ENCODE results near the gene TSC2. TPM values are rescaled to one million over a fixed set of nuclear protein-coding genes. Genes with fewer than 3 reads are reported as not detected.

Gene TSC2
- total RNA-seq, 2 donors from 2014 or later = 73.9 to 152 TPM

- Histone ChIP-seq H3K27me3 (no peaks in the 10 kb centered on the region), H3K4me1 (peaks cover 31% of the 10 kb centered on the region), H3K36me3 (replicated peaks in 1 of 2; ENCODE audit: insufficient read depth in 1 of 2, low read depth in 2 of 2) (peaks cover 4 to 10% of the 10 kb centered on the region in 2 donors), H3K9me3 (no peaks in the 10 kb centered on the region), H3K4me3 (no peak overlapping the region), H3K27ac (peak overlapping the region; percentile 48 to 90 (median 84))
- peak in 2 of 4 donors; percentile 43 to 57 for DNase-seq
- WGBS, 2 donors = 0 to 60% methylated on average over 1 to 10 of the region's 14 CpGs
- no peak for TF ChIP-seq POLR2A (IDR thresholded peaks at IDR 0.05)
- no peak for TF ChIP-seq CTCF (IDR thresholded peaks at IDR 0.05)
- intact Hi-C loops (cut with DNase I) = no loop called here
- peak; percentile 8 for ATAC-seq
Measured at GRCh38 chr16:2090481-2090776, 42.6 kb downstream of the TSC2 start.

GRCh38 chr16:2090777-2091546, 43.2 kb downstream of the TSC2 start:
- H3K9me3 ChIP-seq = no peaks in the 10 kb centered on the region
- H3K27me3 ChIP-seq = no peaks in the 10 kb centered on the region
- ATAC-seq (peak; percentile 88), DNase-seq (peak; percentile 93 to 95 (median 94))
- peak overlapping the region; percentile 48 to 90 (median 84) for H3K27ac ChIP-seq
- peaks cover 31% of the 10 kb centered on the region for H3K4me1 ChIP-seq
- H3K36me3 ChIP-seq (replicated peaks in 1 of 2; ENCODE audit: insufficient read depth in 1 of 2, low read depth in 2 of 2) = peaks cover 4 to 10% of the 10 kb centered on the region in 2 donors
- intact Hi-C loops (cut with DNase I) = no loop called here
- WGBS, 2 donors = 22 to 38% methylated on average over 36 to 75 of the region's 101 CpGs
- H3K4me3 ChIP-seq = no peak overlapping the region
- TF ChIP-seq POLR2A (IDR thresholded peaks at IDR 0.05) (peak in 1 of 3 donors; percentile 29), CTCF (IDR thresholded peaks at IDR 0.05) (peak in 6 of 7 experiments; percentile 21 to 70 (median 49))

- ATAC-seq = no peak
- Histone ChIP-seq H3K4me1 (peaks cover 31% of the 10 kb centered on the region), H3K9me3 (no peaks in the 10 kb centered on the region), H3K27me3 (no peaks in the 10 kb centered on the region), H3K27ac (peak overlapping the region in 3 of 4 donors; percentile 47 to 84 (median 78)), H3K36me3 (replicated peaks in 1 of 2; ENCODE audit: insufficient read depth in 1 of 2, low read depth in 2 of 2) (peaks cover 0 to 5% of the 10 kb centered on the region in 2 donors), H3K4me3 (no peak overlapping the region)
- WGBS, 2 donors = 57 to 65% methylated on average over 23 to 38 of the region's 49 CpGs
- intact Hi-C loops (cut with DNase I) = no loop called here
- TF ChIP-seq POLR2A (IDR thresholded peaks at IDR 0.05) = no peak
- TF ChIP-seq CTCF (IDR thresholded peaks at IDR 0.05) = no peak
- peak in 1 of 4 donors; percentile 39 for DNase-seq
Measured at GRCh38 chr16:2091547-2092255, 43.9 kb downstream of the TSC2 start.

- no peaks in the 10 kb centered on the region for H3K9me3 ChIP-seq
- H3K4me3 ChIP-seq = no peak overlapping the region
- H3K27me3 ChIP-seq = no peaks in the 10 kb centered on the region
- peaks cover 31% of the 10 kb centered on the region for H3K4me1 ChIP-seq
- no peak for TF ChIP-seq CTCF (IDR thresholded peaks at IDR 0.05)
- TF ChIP-seq POLR2A (IDR thresholded peaks at IDR 0.05) = no peak
- intact Hi-C loops (cut with DNase I) = no loop called here
- ATAC-seq (no peak), DNase-seq (no peak)
- H3K36me3 ChIP-seq (replicated peaks in 1 of 2; ENCODE audit: insufficient read depth in 1 of 2, low read depth in 2 of 2) = peaks cover 0 to 2% of the 10 kb centered on the region in 2 donors
- H3K27ac ChIP-seq = no peak overlapping the region
- 78 to 90% methylated on average over 2 to 16 of the region's 16 CpGs for WGBS, 2 donors
Measured at GRCh38 chr16:2092256-2092620, 44.5 kb downstream of the TSC2 start.
